Measurements from ENCODE around the gene SLC25A30.

- no peak for TF ChIP-seq CTCF (IDR thresholded peaks at IDR 0.05)
- no peak for TF ChIP-seq POLR2A (IDR thresholded peaks at IDR 0.05)
- TF ChIP-seq POLR2AphosphoS5 (IDR thresholded peaks at IDR 0.05) = no peak
Observed at GRCh38 chr13:45411221-45411620, 7.0 kb downstream of the SLC25A30 start.
